Uterus (tissue), 2 donors: ENCODE measurements around the gene DRG2.

Experiments
- POLR2A ChIP-seq, 2 donors: fragments of 450-650 bp; IDR thresholded peaks; one replicate each; pipeline ENCODE4 v1.6.1; 2016; ENCODE audit warnings: antibody characterized with exemption in 2 of 2, mild to moderate bottlenecking in 1 of 2, moderate library complexity in 1 of 2
- TF ChIP-seq, protein P1 (sequence below), 4 experiments: fragments of 200-600 bp in 2 of 4; fragments of 450-650 bp in 2 of 4; sonication (generic) in 2 of 4; IDR thresholded peaks; one replicate each; pipeline ENCODE4 v1.5.1; 2016 to 2019; ENCODE audit warnings: antibody characterized with exemption in 4 of 4, mild to moderate bottlenecking in 2 of 4, moderate library complexity in 1 of 4

GRCh38 chr17:18110636-18111145 is 22.9 kb downstream of the DRG2 start:
- TF ChIP-seq, protein P1, sequence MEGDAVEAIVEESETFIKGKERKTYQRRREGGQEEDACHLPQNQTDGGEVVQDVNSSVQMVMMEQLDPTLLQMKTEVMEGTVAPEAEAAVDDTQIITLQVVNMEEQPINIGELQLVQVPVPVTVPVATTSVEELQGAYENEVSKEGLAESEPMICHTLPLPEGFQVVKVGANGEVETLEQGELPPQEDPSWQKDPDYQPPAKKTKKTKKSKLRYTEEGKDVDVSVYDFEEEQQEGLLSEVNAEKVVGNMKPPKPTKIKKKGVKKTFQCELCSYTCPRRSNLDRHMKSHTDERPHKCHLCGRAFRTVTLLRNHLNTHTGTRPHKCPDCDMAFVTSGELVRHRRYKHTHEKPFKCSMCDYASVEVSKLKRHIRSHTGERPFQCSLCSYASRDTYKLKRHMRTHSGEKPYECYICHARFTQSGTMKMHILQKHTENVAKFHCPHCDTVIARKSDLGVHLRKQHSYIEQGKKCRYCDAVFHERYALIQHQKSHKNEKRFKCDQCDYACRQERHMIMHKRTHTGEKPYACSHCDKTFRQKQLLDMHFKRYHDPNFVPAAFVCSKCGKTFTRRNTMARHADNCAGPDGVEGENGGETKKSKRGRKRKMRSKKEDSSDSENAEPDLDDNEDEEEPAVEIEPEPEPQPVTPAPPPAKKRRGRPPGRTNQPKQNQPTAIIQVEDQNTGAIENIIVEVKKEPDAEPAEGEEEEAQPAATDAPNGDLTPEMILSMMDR (IDR thresholded peaks at IDR 0.05): no peak
- no peak for TF ChIP-seq POLR2A (IDR thresholded peaks at IDR 0.05)
